Heart left ventricle (tissue), 16 donors: ENCODE measurements around the gene PLCG2. TPM values are rescaled to one million over a fixed set of nuclear protein-coding genes. Genes with fewer than 3 reads are reported as not detected.

Experiments used
- ATAC-seq, 4 donors: fragments of 200-7000 bp; cut with Tn5 transposase; one replicate each; pipeline ENCODE4 v1.9.1; 2020 to 2022; ENCODE audit warnings: moderate library complexity in 4 of 4, mild to moderate bottlenecking in 3 of 4, moderate number of reproducible peaks in 1 of 4
- DNase-seq, 5 donors: peaks; one replicate each; pipeline ENCODE4 v3.0.0-alpha.2; 2020
- H3K27ac ChIP-seq, 12 donors: fragments of 200-600 bp; sonication (generic) in 4 of 12; one replicate each; pipeline versions ENCODE4 v1.5.0 to v1.8.0; 2016 to 2022; ENCODE audit warnings: mild to moderate bottlenecking in 2 of 12
- H3K27me3 ChIP-seq, 9 donors: fragments of 200-600 bp; sonication (generic) in 2 of 9; one replicate each; pipeline versions ENCODE4 v1.5.1 to v1.8.0; 2016 to 2022; ENCODE audit warnings: mild to moderate bottlenecking in 3 of 9
- H3K36me3 ChIP-seq, 9 donors: fragments of 200-600 bp; sonication (generic) in 2 of 9; one replicate each; pipeline versions ENCODE4 v1.5.0 to v1.8.0; 2018 to 2022; ENCODE audit warnings: mild to moderate bottlenecking in 2 of 9
- H3K4me1 ChIP-seq, 12 donors: fragments of 200-600 bp; sonication (generic) in 4 of 12; one replicate each; pipeline versions ENCODE4 v1.5.0 to v1.8.0; 2016 to 2022; ENCODE audit warnings: mild to moderate bottlenecking in 3 of 12
- H3K4me3 ChIP-seq, 12 donors: fragments of 200-600 bp; sonication (generic) in 4 of 12; one replicate each; pipeline versions ENCODE4 v1.5.0 to v1.8.0; 2017 to 2022; ENCODE audit warnings: mild to moderate bottlenecking in 9 of 12, moderate library complexity in 4 of 12
- H3K9me3 ChIP-seq, 12 donors: fragments of 200-600 bp; sonication (generic) in 4 of 12; one replicate each; pipeline versions ENCODE4 v1.5.0 to v1.8.0; 2016 to 2022; ENCODE audit warnings: mild to moderate bottlenecking in 1 of 12
- POLR2A ChIP-seq, 2 donors: fragments of 450-650 bp; IDR thresholded peaks; one replicate each; pipeline ENCODE4 v1.6.1; 2017; ENCODE audit warnings: antibody characterized with exemption in 2 of 2, mild to moderate bottlenecking in 2 of 2, moderate library complexity in 2 of 2
- WGBS, 4 donors: extraction: QIAGEN DNeasy Blood & Tissue Kit in 2 of 4; methylation state at CpG; one replicate each; pipeline versions ENCODE4 v1.1.5 to v1.1.7; 2013 to 2018; 5-methylcytosine and 5-hydroxymethylcytosine counted together
- intact Hi-C, 10 donors: fragments of 100-400 bp; cut with DNase I; formaldehyde crosslinking; loops; one replicate each; pipeline versions ENCODE4 v1.11.1 to v1.14.2; 2022
- polyA plus RNA-seq, 2 donors: library from polyadenylated mRNA; stranded (reverse); fragments of 200-250 nt; gene quantifications; one replicate each; pipeline ENCODE4 v1.2.3, GENCODE V29; 2013
- total RNA-seq, 9 donors: library from RNA; depleted of rRNA in 2 of 9; stranded (reverse); fragments of >200 nt in 2 of 9; fragmentation: NEBNext Ultra II Directional in 3 of 9; extraction: Animal tissue kit (Norgen Biotek cat#: 25700) in 3 of 9; gene quantifications; one replicate each; pipeline versions ENCODE4 v1.1.0 to v1.2.4, GENCODE V29; 2016 to 2023
- TF ChIP-seq, protein P1 (sequence below), 12 donors: fragments of 200-600 bp; sonication (generic) in 4 of 12; IDR thresholded peaks; one replicate each; pipeline versions ENCODE4 v1.5.0 to v1.8.0; 2018 to 2022; ENCODE audit warnings: antibody characterized with exemption in 12 of 12, mild to moderate bottlenecking in 5 of 12
- donor health status: ischemic (EF 13 %, LVEDD 7.1; RV severe dilation, severe dysfunction).
- donor health status: healthy with polysubstance abuse.
- donor health status: DM: no; HTN: yes; CAD: no.
- donor health status: DM: no; HTN: no; CAD: no.
- donor health status: ischemic (EF 25% LVEDD 6.9; RV normal size, moderate dysfunction).
- donor health status: ischemic (EF 25% LVEDD 5.7; RV mildly dilated, moderate dysfunction).
- donor health status: healthy.
- donor health status: DM: yes; HTN: yes; CAD: no.
- donor health status: ischemic (EF 35%, LVEDD 5.7; RV mildly dilated, moderate dysfunction).
- donor health status: nonischemic (EF 11% LVEDD 7.7; RV severe dilation, severe dysfunction).
- donor health status: DM: yes; HTN: yes; CAD: no.
- donor health status: PGD.
- donor health status: ischemic (EF 29% LVEDD 5.4; RV normal size, mild dysfunction).
- donor health status: nonischemic (EF 23%, LVEDD 6.1; RV moderate dilation, normal function).

PLCG2 gene
- total and polyA plus RNA-seq, 11 donors: 2.0 to 35.4 (median 4.7) TPM

DNA sequence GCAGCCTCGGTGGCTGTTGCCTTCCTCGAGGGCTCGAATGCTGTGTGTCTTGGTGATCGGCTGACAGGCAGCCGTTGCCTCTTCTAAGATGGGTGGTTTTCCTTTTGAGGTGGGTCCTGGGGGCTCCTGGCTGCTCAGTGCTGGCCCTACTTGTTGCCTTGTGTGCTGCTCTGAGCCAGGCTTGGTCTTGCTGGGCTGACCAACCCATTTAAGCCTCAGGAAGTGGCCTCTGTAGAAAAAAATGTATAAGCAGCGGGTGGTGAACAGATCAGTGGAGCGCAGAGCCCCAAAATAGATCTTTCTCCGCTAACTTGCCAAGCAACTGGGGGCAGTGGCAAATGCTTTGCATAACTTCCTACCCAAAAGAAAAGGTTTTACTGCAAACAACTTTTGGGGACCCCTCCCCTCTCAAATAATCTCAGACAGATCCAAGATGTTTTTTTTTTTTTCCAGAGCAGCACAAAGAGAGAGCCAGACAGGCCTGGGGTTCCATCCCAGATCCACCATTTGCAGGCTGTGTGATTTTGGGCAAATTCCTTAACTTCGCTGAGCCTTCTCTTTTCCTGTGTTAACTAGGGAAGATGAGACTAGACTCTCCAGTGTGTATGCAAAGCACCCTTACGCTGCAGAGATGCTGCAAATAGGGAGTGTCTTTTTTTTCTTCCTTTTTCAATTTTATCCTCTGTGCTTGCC lies 42.5 kb downstream of the PLCG2 start:
- ATAC-seq (no peak), DNase-seq (no peak)
- Histone ChIP-seq H3K4me1 (peaks cover 0 to 48% (median 0%) of the 10 kb centered on the region in 12 donors), H3K9me3 (peaks cover 0 to 4% (median 0%) of the 10 kb centered on the region in 12 donors), H3K4me3 (no peak overlapping the region), H3K27ac (no peak overlapping the region), H3K36me3 (no peaks in the 10 kb centered on the region), H3K27me3 (no peaks in the 10 kb centered on the region)
- intact Hi-C loops: no loop called here
- TF ChIP-seq, protein P1, sequence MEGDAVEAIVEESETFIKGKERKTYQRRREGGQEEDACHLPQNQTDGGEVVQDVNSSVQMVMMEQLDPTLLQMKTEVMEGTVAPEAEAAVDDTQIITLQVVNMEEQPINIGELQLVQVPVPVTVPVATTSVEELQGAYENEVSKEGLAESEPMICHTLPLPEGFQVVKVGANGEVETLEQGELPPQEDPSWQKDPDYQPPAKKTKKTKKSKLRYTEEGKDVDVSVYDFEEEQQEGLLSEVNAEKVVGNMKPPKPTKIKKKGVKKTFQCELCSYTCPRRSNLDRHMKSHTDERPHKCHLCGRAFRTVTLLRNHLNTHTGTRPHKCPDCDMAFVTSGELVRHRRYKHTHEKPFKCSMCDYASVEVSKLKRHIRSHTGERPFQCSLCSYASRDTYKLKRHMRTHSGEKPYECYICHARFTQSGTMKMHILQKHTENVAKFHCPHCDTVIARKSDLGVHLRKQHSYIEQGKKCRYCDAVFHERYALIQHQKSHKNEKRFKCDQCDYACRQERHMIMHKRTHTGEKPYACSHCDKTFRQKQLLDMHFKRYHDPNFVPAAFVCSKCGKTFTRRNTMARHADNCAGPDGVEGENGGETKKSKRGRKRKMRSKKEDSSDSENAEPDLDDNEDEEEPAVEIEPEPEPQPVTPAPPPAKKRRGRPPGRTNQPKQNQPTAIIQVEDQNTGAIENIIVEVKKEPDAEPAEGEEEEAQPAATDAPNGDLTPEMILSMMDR (IDR thresholded peaks at IDR 0.05): no peak
- no peak for TF ChIP-seq POLR2A (IDR thresholded peaks at IDR 0.05)
- WGBS, 4 donors: 72 to 79% (median 74%) methylated on average over 10 of the region's 10 CpGs

DNA sequence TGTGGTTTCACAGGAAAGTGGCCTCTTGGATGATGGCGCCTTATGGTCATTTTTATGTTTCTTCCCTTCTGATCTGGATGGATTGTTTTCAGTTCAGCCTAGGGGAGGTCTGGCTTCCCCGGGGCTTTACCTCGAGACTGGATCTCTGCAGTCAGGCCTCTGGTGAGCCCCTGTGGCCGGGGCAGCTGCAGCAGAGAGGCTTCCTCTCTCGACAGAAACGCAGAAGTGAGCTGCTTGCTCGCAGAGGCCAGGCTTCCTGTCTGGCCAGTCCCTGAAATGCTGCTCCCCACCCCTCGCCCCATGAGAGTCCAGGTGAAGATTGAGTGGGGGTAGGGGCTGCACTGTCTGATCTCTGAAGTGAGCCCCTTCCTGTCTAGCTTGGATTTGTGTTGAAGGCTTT lies 44.0 kb downstream of the PLCG2 start:
- H3K27me3 ChIP-seq: no peaks in the 10 kb centered on the region
- intact Hi-C loops: no loop called here
- H3K4me1 ChIP-seq: peaks cover 0 to 35% (median 0%) of the 10 kb centered on the region in 12 donors
- DNase-seq (peak; percentile 30 to 70 (median 36)), ATAC-seq (peak in 2 of 4 donors; percentile 68 to 69)
- WGBS, 4 donors: 34 to 47% (median 40%) methylated on average over 8 of the region's 8 CpGs
- no peak for TF ChIP-seq POLR2A (IDR thresholded peaks at IDR 0.05)
- TF ChIP-seq, protein P1 (IDR thresholded peaks at IDR 0.05): no peak
- no peak overlapping the region for H3K4me3 ChIP-seq
- peaks cover 0 to 4% (median 0%) of the 10 kb centered on the region in 12 donors for H3K9me3 ChIP-seq
- H3K27ac ChIP-seq: peak overlapping the region in 3 of 12 donors; percentile 18 to 77 (median 29)
- H3K36me3 ChIP-seq: no peaks in the 10 kb centered on the region

DNA sequence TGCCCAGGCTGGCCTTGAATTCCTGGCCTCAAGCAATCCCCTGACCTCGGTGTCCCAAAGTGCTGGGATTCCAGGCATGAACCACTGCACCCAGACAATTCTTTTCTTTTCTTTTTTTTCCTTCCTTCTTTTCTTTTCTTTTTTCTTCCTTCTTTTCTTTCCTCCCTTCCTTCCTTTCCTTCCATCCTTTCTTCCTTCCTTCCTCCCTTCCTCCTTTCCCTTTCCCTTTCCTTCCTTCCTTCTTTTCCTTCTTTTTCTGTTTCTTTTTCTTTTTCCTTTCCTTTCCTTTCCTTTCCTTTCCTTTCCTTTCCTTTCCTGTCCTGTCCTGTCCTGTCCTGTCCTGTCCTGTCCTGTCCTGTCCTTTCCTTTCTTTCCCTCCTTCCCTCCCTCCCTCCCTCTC lies 44.6 kb downstream of the PLCG2 start:
- ATAC-seq (no peak), DNase-seq (no peak)
- no peak for TF ChIP-seq POLR2A (IDR thresholded peaks at IDR 0.05)
- TF ChIP-seq, protein P1 (IDR thresholded peaks at IDR 0.05): no peak
- Histone ChIP-seq H3K9me3 (peaks cover 0 to 4% (median 0%) of the 10 kb centered on the region in 12 donors), H3K27ac (peak overlapping the region in 1 of 12 donors; percentile 77), H3K27me3 (no peaks in the 10 kb centered on the region), H3K36me3 (no peaks in the 10 kb centered on the region), H3K4me1 (peaks cover 0 to 30% (median 0%) of the 10 kb centered on the region in 12 donors), H3K4me3 (no peak overlapping the region)
- WGBS, 4 donors: 88 to 100% (median 92%) methylated on average over 1 of the region's 1 CpG
- intact Hi-C loops: no loop called here

DNA sequence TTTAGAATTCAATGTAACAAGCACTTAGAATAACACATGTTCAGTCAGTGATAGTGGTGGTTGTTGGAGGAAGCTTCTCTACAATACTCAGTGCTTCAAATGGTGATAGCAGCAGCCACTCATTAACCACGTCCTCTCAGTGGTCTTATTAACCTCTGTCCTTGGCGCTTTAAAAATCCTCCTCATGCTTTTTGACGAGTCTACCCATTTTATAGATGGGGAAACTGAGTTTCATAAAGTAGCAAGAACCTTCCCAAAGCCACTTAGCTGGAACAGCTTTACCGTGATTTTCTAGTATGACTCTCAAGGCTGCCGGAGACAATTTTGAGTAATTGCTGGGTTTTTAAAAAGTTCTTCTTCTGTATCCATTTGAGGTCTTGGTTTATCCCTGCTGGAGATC lies 47.4 kb downstream of the PLCG2 start:
- Histone ChIP-seq H3K4me3 (no peak overlapping the region), H3K27me3 (no peaks in the 10 kb centered on the region), H3K4me1 (peaks cover 0 to 31% (median 0%) of the 10 kb centered on the region in 12 donors), H3K9me3 (peaks cover 0 to 4% (median 0%) of the 10 kb centered on the region in 12 donors), H3K27ac (no peak overlapping the region), H3K36me3 (no peaks in the 10 kb centered on the region)
- no peak for ATAC-seq
- WGBS, 4 donors: 90 to 93% (median 91%) methylated on average over 5 of the region's 5 CpGs
- no peak for TF ChIP-seq POLR2A (IDR thresholded peaks at IDR 0.05)
- TF ChIP-seq, protein P1 (IDR thresholded peaks at IDR 0.05): no peak
- intact Hi-C loops: no loop called here
- no peak for DNase-seq
